Thyroid gland (tissue), 4 donors: ENCODE measurements around the gene CELF5. TPM values are rescaled to one million over a fixed set of nuclear protein-coding genes. Genes with fewer than 3 reads are reported as not detected.
"Not testable (repeated sequence)": the region's sequence is repeated elsewhere in the genome, so short reads cannot be mapped to it uniquely, and the experiment has no call there.

ENCODE experiments used
- DNase-seq, 2 donors: peaks; one replicate each; pipeline ENCODE4 v3.0.0-alpha.2; 2019
- H3K27ac ChIP-seq, 3 donors: fragments of 200-600 bp; sonication (generic); 1 replicate in 2 of 3; 2 replicates in 1 of 3; pipeline ENCODE4 v1.5.1; 2016 to 2019; ENCODE audit warnings: mild to moderate bottlenecking in 1 of 3, moderate library complexity in 1 of 3
- H3K27me3 ChIP-seq: fragments of 200-600 bp; sonication (generic); one replicate; pipeline ENCODE4 v1.5.1; 2019
- H3K36me3 ChIP-seq, 2 donors: fragments of 200-600 bp; sonication (generic); one replicate each; pipeline ENCODE4 v1.5.1; 2016 to 2019
- H3K4me1 ChIP-seq, 2 donors: fragments of 200-600 bp; sonication (generic); one replicate each; pipeline ENCODE4 v1.5.1; 2017 to 2019
- H3K4me3 ChIP-seq, 3 donors: fragments of 200-600 bp; sonication (generic); replicated peaks in 1 of 3; 1 replicate in 2 of 3; 2 replicates in 1 of 3; pipeline ENCODE4 v1.5.1; 2016; ENCODE audit warnings: mild to moderate bottlenecking in 1 of 3
- H3K9me3 ChIP-seq: fragments of 200-600 bp; sonication (generic); one replicate; pipeline ENCODE4 v1.5.1; 2017
- POLR2A ChIP-seq, 2 donors: fragments of 450-650 bp; IDR thresholded peaks; one replicate each; pipeline ENCODE4 v1.6.1; 2017; ENCODE audit warnings: antibody characterized with exemption in 2 of 2, mild to moderate bottlenecking in 2 of 2, moderate library complexity in 1 of 2
- WGBS, 2 donors: methylation state at CpG; one replicate each; pipeline ENCODE4 v1.1.5; 2017; 5-methylcytosine and 5-hydroxymethylcytosine counted together
- intact Hi-C: fragments of 100-400 bp; cut with DNase I; formaldehyde crosslinking; loops from one replicate; pipeline ENCODE4 v1.15.1; 2023
- total RNA-seq, 4 donors: library from RNA; depleted of rRNA; stranded (reverse); fragments of >200 nt; gene quantifications; one replicate each; pipeline ENCODE4 v1.2.3, GENCODE V29; 2016
- TF ChIP-seq, protein P1 (sequence below), 6 experiments: fragments of 200-600 bp in 3 of 6; fragments of 450-650 bp in 3 of 6; sonication (generic) in 3 of 6; IDR thresholded peaks; one replicate each; pipeline ENCODE4 v1.5.1; 2016 to 2019; ENCODE audit warnings: antibody characterized with exemption in 6 of 6, mild to moderate bottlenecking in 2 of 6, inconsistent platforms in 1 of 6, moderate library complexity in 1 of 6

Gene CELF5
- total RNA-seq, 4 donors from 2014 or later, result not detected

DNA sequence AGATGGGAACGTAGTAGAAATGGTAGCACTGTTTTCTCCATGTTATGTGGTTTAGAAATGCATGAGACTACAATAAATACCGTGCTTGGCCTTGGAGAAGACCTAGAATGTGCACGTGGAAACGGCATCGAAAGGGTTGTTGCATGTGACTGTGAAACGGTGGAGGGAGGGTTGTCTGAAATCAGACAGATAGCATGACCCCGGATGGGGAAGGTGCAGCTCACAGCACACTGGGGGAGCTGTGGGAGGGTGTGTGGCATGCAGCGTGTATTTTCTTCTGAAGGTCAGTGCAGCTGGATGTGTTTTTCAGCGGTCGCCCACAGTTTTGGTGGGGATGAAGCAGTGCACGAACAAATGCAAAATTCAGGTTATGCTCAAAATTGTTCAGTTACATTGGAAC lies 63.4 kb downstream of the CELF5 start:
- H3K9me3 ChIP-seq, result no peaks in the 10 kb centered on the region
- 59 to 60% methylated on average over 11 of the region's 11 CpGs for WGBS, 2 donors
- peaks cover 8 to 12% of the 10 kb centered on the region in 2 donors for H3K4me1 ChIP-seq
- no peak overlapping the region for H3K27ac ChIP-seq
- no peak overlapping the region for H3K4me3 ChIP-seq
- no peak for DNase-seq
- H3K36me3 ChIP-seq, result no peaks in the 10 kb centered on the region
- H3K27me3 ChIP-seq, result no peaks in the 10 kb centered on the region
- TF ChIP-seq, protein P1, sequence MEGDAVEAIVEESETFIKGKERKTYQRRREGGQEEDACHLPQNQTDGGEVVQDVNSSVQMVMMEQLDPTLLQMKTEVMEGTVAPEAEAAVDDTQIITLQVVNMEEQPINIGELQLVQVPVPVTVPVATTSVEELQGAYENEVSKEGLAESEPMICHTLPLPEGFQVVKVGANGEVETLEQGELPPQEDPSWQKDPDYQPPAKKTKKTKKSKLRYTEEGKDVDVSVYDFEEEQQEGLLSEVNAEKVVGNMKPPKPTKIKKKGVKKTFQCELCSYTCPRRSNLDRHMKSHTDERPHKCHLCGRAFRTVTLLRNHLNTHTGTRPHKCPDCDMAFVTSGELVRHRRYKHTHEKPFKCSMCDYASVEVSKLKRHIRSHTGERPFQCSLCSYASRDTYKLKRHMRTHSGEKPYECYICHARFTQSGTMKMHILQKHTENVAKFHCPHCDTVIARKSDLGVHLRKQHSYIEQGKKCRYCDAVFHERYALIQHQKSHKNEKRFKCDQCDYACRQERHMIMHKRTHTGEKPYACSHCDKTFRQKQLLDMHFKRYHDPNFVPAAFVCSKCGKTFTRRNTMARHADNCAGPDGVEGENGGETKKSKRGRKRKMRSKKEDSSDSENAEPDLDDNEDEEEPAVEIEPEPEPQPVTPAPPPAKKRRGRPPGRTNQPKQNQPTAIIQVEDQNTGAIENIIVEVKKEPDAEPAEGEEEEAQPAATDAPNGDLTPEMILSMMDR (IDR thresholded peaks at IDR 0.05), result no peak
- TF ChIP-seq POLR2A (IDR thresholded peaks at IDR 0.05), result no peak
- intact Hi-C loops, result no loop called here

DNA sequence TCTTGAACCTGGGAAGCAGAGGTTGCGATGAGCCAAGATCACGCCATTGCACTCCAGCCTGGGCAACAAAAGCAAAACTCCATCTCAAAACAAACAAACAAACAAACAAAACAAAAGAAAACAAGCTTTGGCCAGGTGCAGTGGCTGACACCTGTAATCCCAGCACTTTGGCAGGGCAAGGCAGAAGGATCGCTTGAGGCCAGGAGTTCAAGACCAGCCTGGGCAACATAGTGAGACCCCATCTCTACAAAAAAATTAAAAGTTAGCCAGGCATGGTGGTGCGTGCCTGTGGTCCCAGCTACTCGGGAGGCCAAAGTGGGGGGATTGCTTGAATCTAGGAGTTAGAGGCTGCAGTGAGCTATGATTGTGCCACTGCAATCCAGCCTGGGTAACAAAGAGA lies 64.0 kb downstream of the CELF5 start:
- H3K4me3 ChIP-seq, H3K27ac ChIP-seq, DNase-seq, intact Hi-C loops, H3K9me3 ChIP-seq, H3K27me3 ChIP-seq, H3K36me3 ChIP-seq: not testable (repeated sequence)
- 79 to 91% methylated on average over 5 of the region's 5 CpGs for WGBS, 2 donors
- peaks cover 8 to 12% of the 10 kb centered on the region in 2 donors for H3K4me1 ChIP-seq

DNA sequence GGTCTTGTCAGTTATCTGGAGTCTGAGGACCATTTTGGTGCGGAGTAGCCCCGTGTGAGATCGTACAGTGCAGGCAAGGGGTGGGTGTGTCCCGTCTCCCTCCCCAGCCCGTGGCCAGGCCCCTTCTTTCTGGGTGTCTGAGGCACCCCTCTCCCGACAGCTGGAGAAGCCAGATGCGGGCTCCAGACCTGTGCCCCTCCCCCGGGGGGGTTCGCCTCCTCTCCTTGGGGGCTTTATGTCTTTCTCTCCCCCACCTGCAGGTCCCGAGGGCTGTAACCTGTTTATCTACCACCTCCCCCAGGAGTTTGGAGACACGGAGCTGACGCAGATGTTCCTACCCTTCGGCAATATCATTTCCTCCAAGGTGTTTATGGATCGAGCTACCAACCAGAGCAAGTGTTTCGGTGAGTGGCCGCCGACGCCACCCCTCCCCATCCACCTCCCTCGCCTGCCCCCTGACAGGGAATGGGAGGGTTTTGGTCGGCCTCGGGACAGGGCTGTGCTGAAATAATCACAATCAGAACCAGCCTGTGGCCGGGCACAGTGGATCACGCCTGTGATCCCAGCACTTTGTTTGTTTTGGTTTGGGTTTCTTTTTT lies 65.6 kb downstream of the CELF5 start:
- H3K27me3 ChIP-seq, result no peaks in the 10 kb centered on the region
- no peaks in the 10 kb centered on the region for H3K36me3 ChIP-seq
- intact Hi-C loops, result no loop called here
- no peak overlapping the region for H3K27ac ChIP-seq
- no peak for TF ChIP-seq POLR2A (IDR thresholded peaks at IDR 0.05)
- TF ChIP-seq, protein P1 (IDR thresholded peaks at IDR 0.05), result no peak
- H3K4me1 ChIP-seq, result peaks cover 4% of the 10 kb centered on the region in 2 donors
- WGBS, 2 donors, result 22 to 23% methylated on average over 18 to 23 of the region's 23 CpGs
- peak; percentile 40 to 48 for DNase-seq
- no peaks in the 10 kb centered on the region for H3K9me3 ChIP-seq
- H3K4me3 ChIP-seq, result no peak overlapping the region

DNA sequence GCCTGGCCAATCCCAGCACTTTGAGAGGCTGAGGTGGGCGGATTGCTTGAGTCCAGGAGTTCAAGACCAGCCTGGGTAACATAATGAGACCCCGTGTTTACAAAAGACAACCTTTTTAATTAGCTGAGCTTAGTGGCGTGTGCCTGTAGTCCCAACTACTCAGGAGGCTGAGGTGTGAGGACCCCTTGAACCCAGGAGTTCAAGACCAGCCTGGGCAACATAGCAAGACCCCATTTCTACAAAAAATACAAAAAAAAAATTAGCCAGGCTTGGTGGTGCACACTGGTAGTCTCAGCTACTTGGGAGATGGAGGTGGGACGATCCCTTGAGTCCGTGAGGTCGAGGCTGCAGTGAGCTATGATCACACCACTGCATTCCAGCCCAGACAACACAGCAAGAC lies 66.4 kb downstream of the CELF5 start:
- DNase-seq, H3K4me3 ChIP-seq, H3K36me3 ChIP-seq, intact Hi-C loops, H3K4me1 ChIP-seq, H3K27ac ChIP-seq, H3K9me3 ChIP-seq, H3K27me3 ChIP-seq: not testable (repeated sequence)
- WGBS, 2 donors, result 85 to 91% methylated on average over 6 of the region's 6 CpGs

DNA sequence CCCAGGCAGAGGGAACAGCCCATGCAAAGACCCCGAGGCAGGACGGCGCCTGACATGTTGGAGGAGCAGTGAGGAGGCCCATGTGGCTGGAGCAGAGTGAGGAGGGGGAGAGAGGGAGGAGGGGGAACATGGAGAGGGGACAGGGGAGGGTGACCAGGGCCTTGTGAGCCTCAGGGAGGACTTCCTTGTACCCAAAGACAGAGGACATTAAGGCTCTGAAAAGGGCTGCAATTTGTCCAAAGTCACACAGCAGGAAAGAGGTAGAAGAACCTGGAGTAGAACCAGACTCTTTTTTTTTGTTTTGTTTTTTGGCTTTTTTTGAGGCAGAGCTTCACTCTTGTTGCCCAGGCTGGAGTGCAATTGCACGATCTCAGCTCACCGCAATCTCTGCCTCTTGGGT lies 67.2 kb downstream of the CELF5 start:
- H3K9me3 ChIP-seq, result no peaks in the 10 kb centered on the region
- H3K27ac ChIP-seq, result no peak overlapping the region
- TF ChIP-seq, protein P1 (IDR thresholded peaks at IDR 0.05), result no peak
- TF ChIP-seq POLR2A (IDR thresholded peaks at IDR 0.05), result no peak
- H3K4me1 ChIP-seq, result no peaks in the 10 kb centered on the region
- intact Hi-C loops, result no loop called here
- no peaks in the 10 kb centered on the region for H3K27me3 ChIP-seq
- no peak overlapping the region for H3K4me3 ChIP-seq
- 75% methylated on average over 5 of the region's 5 CpGs for WGBS, 2 donors
- H3K36me3 ChIP-seq, result no peaks in the 10 kb centered on the region
- DNase-seq, result no peak

DNA sequence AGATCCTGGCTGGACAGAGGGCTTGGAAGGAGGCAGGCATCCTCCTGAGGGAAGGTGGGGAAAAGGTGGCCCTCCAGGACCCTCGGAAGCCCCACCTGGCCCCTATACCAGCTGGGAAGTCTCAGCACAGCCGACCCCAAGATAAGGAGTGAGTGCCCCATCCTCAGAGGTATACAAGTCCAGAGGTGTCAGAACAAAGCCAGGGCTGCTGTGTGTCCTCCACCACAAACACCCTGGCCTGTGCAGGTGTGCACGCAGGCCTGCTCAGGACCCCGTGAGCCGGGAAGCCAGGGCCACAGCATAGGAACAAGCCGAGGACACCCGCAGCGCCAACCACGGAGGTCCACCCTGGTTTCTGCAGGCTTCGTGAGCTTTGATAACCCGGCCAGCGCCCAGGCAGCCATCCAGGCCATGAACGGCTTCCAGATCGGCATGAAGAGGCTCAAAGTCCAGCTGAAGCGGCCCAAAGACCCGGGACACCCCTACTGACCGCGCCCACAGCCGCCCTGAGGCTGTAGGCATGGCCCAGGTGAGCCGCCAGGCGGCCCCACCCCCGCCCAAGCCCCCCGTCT lies 68.6 kb downstream of the CELF5 start:
- Histone ChIP-seq H3K4me3 (no peak overlapping the region), H3K27me3 (no peaks in the 10 kb centered on the region), H3K9me3 (no peaks in the 10 kb centered on the region), H3K36me3 (no peaks in the 10 kb centered on the region), H3K4me1 (no peaks in the 10 kb centered on the region), H3K27ac (no peak overlapping the region)
- TF ChIP-seq, protein P1 (IDR thresholded peaks at IDR 0.05), result no peak
- no peak for TF ChIP-seq POLR2A (IDR thresholded peaks at IDR 0.05)
- intact Hi-C loops, result no loop called here
- no peak for DNase-seq
- 88 to 100% methylated on average over 2 to 13 of the region's 23 CpGs for WGBS, 2 donors
